AG04449 (cell line): Measurements from ENCODE around the gene PDE4D.
A peak's percentile ranks its signal among the peaks of the same experiment; 100 is the strongest.
"Not testable (repeated sequence)": the region's sequence is repeated elsewhere in the genome, so short reads cannot be mapped to it uniquely, and the experiment has no call there.

Experiments used
- CTCF ChIA-PET: fragments of 350-600 bp; formaldehyde crosslinking; extraction: SDS; loops from one replicate; lab custom pipeline; 2021; ENCODE audit warnings: antibody characterized with exemption; lab: Yijun Ruan, JAX
- POLR2A ChIA-PET: fragments of 400-600, 350-600 bp; formaldehyde crosslinking; extraction: SDS; loops from one replicate; lab custom pipeline; 2020; ENCODE audit warnings: antibody characterized with exemption, inconsistent platforms; lab: Yijun Ruan, JAX
- DNase-seq: peaks from one replicate; pipeline ENCODE4 v3.0.0-alpha.2; 2010; ENCODE audit warnings: low read depth, low spot score
- H3K4me3 ChIP-seq: 2 replicates; pipeline ENCODE4 v1.5.1; 2011; ENCODE audit warnings: low read depth, mild to moderate bottlenecking, control low read depth, low read length
- TF ChIP-seq, protein P1 (sequence below): IDR thresholded peaks from one replicate; pipeline ENCODE4 v1.5.1; 2011; ENCODE audit warnings: mild to moderate bottlenecking, moderate library complexity, low read length, control low read depth, inconsistent platforms; ENCODE audit not compliant: insufficient read depth; ENCODE audit errors: missing control alignments

The PDE4D gene

DNA sequence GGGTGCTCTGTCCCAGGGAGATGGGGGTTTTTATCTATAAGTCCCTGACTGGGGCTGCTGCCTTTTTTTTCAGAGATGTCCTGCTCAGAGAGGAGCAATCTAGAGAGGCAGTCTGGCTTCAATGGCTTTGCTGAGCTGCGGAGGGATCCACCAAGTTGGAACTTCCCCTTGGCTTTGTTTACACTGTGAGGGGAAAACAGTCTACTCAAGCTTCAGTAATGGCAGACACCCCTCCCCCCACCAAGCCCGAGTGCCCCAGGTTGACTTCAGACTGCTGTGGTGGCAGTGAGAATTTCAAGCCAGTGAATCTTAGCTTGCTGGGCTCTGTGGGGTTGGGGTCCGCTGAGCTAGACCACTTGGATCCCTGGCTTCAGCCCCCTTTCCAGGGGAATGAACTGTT is 934.8 kb downstream of the PDE4D start:
- TF ChIP-seq, protein P1, sequence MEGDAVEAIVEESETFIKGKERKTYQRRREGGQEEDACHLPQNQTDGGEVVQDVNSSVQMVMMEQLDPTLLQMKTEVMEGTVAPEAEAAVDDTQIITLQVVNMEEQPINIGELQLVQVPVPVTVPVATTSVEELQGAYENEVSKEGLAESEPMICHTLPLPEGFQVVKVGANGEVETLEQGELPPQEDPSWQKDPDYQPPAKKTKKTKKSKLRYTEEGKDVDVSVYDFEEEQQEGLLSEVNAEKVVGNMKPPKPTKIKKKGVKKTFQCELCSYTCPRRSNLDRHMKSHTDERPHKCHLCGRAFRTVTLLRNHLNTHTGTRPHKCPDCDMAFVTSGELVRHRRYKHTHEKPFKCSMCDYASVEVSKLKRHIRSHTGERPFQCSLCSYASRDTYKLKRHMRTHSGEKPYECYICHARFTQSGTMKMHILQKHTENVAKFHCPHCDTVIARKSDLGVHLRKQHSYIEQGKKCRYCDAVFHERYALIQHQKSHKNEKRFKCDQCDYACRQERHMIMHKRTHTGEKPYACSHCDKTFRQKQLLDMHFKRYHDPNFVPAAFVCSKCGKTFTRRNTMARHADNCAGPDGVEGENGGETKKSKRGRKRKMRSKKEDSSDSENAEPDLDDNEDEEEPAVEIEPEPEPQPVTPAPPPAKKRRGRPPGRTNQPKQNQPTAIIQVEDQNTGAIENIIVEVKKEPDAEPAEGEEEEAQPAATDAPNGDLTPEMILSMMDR, result no peak
- no peak overlapping the region for H3K4me3 ChIP-seq
- ChIA-PET CTCF (no interaction called here), POLR2A (no interaction called here)
- DNase-seq, result no peak

DNA sequence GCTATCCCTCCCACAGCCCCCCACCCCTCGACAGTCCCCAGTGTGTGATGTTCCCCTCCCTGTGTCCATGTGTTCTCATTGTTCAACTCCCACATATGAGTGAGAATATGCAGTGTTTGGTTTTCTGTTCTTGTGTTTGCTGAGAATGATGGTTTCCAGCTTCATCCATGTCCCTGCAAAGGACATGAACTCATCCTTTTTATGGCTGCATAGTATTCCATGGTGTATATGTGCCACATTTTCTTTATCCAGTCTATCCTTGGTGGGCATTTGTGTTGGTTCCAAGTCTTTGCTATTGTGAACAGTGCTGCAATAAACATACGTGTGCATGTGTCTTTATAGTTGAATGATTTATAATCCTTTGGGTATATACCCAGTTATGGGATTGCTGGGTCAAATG is 940.3 kb downstream of the PDE4D start:
- DNase-seq, CTCF ChIA-PET, H3K4me3 ChIP-seq, POLR2A ChIA-PET: not testable (repeated sequence)

DNA sequence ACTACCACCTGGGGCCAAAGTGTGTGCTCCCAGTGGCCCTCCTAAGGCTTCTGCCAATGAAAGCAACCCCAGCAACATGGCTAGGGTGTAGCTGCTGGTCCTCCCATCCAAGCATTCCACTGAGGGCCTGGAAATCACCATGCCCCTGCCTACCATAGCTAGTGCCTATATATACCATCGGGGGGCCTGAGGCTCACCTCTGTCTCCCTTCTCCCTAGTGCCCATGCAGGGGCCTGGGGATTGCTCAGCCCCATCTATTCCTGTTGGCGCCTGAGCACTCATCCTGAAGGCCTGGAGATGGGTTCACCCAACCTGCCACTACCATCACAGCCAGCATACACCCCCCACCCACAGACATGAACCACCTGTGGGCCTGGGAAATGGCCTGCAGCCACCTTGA is 943.3 kb downstream of the PDE4D start:
- TF ChIP-seq, protein P1, result no peak
- DNase-seq, result no peak
- H3K4me3 ChIP-seq, result no peak overlapping the region
- ChIA-PET POLR2A (no interaction called here), CTCF (interaction anchor here (1.1 kb wide), 1 partner anchor 64 kb away, joined by 4 read pairs; no protein-coding TSS in a partner anchor)

DNA sequence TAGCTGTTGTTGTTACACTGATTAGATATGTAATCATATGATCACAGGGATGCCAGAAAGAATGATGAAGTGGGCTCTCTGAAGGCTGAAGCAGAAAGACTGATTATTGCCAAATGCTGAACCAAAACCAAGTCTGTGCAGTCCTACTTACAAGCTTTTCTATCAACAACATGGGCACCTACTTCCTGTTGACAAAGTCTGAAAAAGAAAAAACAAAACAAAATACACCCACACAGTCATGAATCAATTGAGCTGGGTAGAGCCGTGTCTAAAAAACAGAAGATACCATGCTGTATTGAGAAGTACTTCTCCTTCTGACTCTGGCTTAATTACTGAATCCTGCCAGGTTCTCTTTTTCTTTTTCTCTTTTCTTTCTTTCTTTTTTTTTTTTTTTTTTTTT is 947.3 kb downstream of the PDE4D start:
- TF ChIP-seq, protein P1, result no peak
- no peak overlapping the region for H3K4me3 ChIP-seq
- DNase-seq, result no peak
- CTCF ChIA-PET, result interaction anchor here (0.8 to 3.5 kb wide), 4 partner anchors 30 to 242 kb away, joined by 3 to 15 read pairs (median 4); no protein-coding TSS in a partner anchor
- POLR2A ChIA-PET, result no interaction called here

DNA sequence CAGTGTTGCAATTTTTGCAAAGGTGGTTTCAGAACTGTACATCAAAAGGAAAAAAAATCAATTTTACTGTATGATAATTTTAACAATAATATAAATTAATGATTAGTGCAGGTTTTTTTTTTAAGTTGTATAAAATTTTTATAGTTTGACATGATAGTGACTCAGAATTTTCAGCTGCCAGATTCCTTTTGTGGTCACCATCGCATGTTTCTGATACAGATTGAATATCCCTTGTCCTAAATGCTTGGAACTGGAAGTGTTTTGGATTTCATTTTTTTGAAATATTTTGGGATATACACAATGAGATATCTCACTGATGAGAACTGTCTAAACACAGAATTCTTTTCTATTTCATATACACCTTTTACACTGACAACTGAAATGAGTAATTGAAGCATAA is 949.3 kb downstream of the PDE4D start:
- H3K4me3 ChIP-seq, result no peak overlapping the region
- no peak for DNase-seq
- ChIA-PET CTCF (interaction anchor here (3.5 kb wide), 1 partner anchor 57 kb away, joined by 15 read pairs; no protein-coding TSS in a partner anchor), POLR2A (no interaction called here)
- TF ChIP-seq, protein P1, result no peak

DNA sequence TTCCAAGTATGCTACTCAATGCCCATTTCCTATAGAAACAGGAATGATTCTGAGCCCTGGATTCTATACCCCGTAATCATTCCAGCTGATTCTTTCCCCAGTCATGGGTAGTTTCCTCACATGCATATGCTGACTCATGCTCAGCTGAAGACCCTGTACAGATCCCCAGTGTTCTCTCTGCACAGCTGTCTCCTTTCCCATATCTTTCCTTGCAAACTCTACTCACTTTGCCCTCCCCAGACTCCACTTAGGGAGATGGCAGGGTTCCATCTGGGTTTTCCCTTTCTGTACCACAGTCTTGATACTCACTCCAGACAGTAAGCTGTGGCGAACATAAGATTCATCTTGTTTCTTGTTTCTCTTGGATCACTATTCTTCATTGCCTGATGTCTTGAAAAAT is 953.1 kb downstream of the PDE4D start:
- CTCF ChIA-PET, result interaction anchor here (1.3 to 1.6 kb wide), 2 partner anchors 49 to 54 kb away, joined by 3 to 5 read pairs; no protein-coding TSS in a partner anchor
- POLR2A ChIA-PET, result no interaction called here
- DNase-seq, result peak; percentile 29

DNA sequence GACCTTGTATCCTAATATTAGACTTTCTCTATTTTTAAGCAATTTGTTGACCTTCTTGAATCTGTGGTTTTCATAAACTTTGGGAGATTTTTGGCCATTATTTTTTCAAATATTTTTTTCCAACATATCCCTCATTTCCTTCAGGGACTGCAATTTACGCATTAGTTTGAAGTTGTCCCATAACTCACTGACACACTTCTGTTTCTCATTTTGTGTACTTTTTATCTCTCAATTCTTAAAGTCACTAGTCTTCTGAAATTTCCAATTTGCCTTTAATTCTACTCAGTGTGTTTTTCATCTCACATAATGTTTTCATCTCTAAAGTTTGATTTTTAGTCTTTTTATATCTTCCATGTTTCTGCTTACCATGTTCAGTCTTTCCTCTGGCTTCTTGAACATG is 953.9 kb downstream of the PDE4D start:
- no peak overlapping the region for H3K4me3 ChIP-seq
- ChIA-PET POLR2A (no interaction called here), CTCF (no interaction called here)
- TF ChIP-seq, protein P1, result no peak
- DNase-seq, result no peak

More for the DNA sequence above, 953.1 kb downstream of the PDE4D start:
- no peak overlapping the region for H3K4me3 ChIP-seq
- TF ChIP-seq, protein P1, result no peak
